ENCODE results near the gene RIN3. TPM values are rescaled to one million over a fixed set of nuclear protein-coding genes. Genes with fewer than 3 reads are reported as not detected.

Gene RIN3
- total RNA-seq, 4 donors from 2014 or later: 4.7 to 7.9 (median 6.6) TPM

GRCh38 chr14:92491782-92492181 is 21.8 kb upstream of the RIN3 start:
- Histone ChIP-seq H3K36me3 (no peaks in the 10 kb centered on the region), H3K4me1 (no peaks in the 10 kb centered on the region), H3K4me3 (replicated peaks in 1 of 3) (no peak overlapping the region), H3K27ac (no peak overlapping the region), H3K9me3 (no peaks in the 10 kb centered on the region), H3K27me3 (no peaks in the 10 kb centered on the region)
- no peak for DNase-seq
- TF ChIP-seq, protein P1, sequence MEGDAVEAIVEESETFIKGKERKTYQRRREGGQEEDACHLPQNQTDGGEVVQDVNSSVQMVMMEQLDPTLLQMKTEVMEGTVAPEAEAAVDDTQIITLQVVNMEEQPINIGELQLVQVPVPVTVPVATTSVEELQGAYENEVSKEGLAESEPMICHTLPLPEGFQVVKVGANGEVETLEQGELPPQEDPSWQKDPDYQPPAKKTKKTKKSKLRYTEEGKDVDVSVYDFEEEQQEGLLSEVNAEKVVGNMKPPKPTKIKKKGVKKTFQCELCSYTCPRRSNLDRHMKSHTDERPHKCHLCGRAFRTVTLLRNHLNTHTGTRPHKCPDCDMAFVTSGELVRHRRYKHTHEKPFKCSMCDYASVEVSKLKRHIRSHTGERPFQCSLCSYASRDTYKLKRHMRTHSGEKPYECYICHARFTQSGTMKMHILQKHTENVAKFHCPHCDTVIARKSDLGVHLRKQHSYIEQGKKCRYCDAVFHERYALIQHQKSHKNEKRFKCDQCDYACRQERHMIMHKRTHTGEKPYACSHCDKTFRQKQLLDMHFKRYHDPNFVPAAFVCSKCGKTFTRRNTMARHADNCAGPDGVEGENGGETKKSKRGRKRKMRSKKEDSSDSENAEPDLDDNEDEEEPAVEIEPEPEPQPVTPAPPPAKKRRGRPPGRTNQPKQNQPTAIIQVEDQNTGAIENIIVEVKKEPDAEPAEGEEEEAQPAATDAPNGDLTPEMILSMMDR (IDR thresholded peaks at IDR 0.05): no peak
- TF ChIP-seq POLR2A (IDR thresholded peaks at IDR 0.05): no peak
- intact Hi-C loops (cut with DNase I): no loop called here
- 73 to 86% methylated on average over 8 of the region's 8 CpGs for WGBS, 2 donors

DNA sequence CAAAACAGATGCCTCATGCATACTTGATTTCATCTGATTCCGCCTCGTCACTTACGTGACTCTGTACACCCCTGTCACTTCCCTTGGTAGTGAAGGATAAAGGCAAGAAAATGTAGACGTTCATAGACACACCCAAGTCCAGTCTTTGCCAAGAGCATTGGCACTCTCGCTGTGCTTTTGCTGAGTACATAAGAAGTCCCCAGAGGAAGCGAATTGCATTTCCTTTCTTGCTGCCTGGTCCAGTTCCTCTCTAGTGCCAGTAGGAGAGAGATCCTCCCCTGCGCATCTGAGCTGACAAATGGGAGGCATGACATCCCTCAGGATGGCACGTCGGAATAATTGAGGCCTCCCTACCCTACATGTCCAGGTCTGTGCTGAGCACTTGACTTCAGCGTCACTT is 21.3 kb upstream of the RIN3 start:
- intact Hi-C loops (cut with DNase I): no loop called here
- Histone ChIP-seq H3K36me3 (no peaks in the 10 kb centered on the region), H3K27ac (no peak overlapping the region), H3K4me1 (no peaks in the 10 kb centered on the region), H3K27me3 (no peaks in the 10 kb centered on the region), H3K9me3 (no peaks in the 10 kb centered on the region), H3K4me3 (replicated peaks in 1 of 3) (no peak overlapping the region)
- 69 to 70% methylated on average over 10 of the region's 10 CpGs for WGBS, 2 donors
- DNase-seq: no peak
- TF ChIP-seq POLR2A (IDR thresholded peaks at IDR 0.05): no peak
- TF ChIP-seq, protein P1 (IDR thresholded peaks at IDR 0.05): no peak

DNA sequence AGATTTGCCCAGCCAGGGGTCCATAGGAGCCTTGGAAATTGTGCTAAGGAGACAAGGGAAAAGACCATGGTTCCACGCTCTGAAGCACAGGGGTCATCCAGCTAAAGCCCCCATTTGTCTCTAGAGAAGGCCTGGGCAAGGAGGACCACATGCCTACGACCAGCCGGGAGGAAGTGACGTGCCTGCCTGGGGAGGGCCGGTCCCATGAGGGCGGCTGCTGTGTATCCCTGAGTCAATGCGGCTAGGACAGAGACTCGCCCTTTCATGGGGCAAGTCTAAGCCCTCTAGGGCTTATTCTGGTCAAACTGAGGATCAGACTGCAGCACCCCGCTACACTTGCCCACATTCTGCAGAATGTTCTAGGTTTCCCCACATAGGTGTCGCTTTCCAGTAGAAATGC is 20.6 kb upstream of the RIN3 start:
- H3K27me3 ChIP-seq: no peaks in the 10 kb centered on the region
- TF ChIP-seq POLR2A (IDR thresholded peaks at IDR 0.05): no peak
- TF ChIP-seq, protein P1 (IDR thresholded peaks at IDR 0.05): no peak
- WGBS, 2 donors: 89 to 94% methylated on average over 10 of the region's 10 CpGs
- H3K36me3 ChIP-seq: no peaks in the 10 kb centered on the region
- intact Hi-C loops (cut with DNase I): no loop called here
- no peak overlapping the region for H3K27ac ChIP-seq
- H3K9me3 ChIP-seq: no peaks in the 10 kb centered on the region
- no peak for DNase-seq
- no peak overlapping the region for H3K4me3 ChIP-seq (replicated peaks in 1 of 3)
- no peaks in the 10 kb centered on the region for H3K4me1 ChIP-seq

DNA sequence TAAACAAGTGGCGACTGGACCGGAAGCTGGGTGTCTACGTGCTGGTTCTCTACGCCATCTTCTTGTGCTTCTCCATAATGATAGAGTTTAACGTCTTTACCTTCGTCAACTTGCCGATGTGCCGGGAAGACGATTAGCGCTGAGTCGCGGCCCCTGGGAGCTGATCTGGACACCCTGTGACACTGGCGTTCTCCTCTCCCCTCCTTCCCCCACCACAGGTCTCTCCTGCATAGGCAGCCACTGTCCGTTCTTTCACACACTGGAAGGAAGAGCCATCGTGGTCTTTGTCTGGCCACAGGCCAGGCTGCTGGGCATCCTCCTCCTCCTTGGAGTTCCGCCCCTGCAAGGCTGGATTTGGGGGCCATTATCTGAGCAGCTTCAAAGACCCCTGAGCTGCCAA is 20.1 kb upstream of the RIN3 start:
- no peak for DNase-seq
- WGBS, 2 donors: 88 to 90% methylated on average over 16 of the region's 16 CpGs
- TF ChIP-seq POLR2A (IDR thresholded peaks at IDR 0.05): no peak
- TF ChIP-seq, protein P1 (IDR thresholded peaks at IDR 0.05): no peak
- Histone ChIP-seq H3K36me3 (no peaks in the 10 kb centered on the region), H3K4me3 (replicated peaks in 1 of 3) (no peak overlapping the region), H3K9me3 (no peaks in the 10 kb centered on the region), H3K27me3 (no peaks in the 10 kb centered on the region), H3K4me1 (no peaks in the 10 kb centered on the region), H3K27ac (no peak overlapping the region)
- intact Hi-C loops (cut with DNase I): no loop called here

GRCh38 chr14:92494512-92494911 is 19.1 kb upstream of the RIN3 start:
- H3K36me3 ChIP-seq: no peaks in the 10 kb centered on the region
- WGBS, 2 donors: 75 to 76% methylated on average over 4 of the region's 4 CpGs
- no peak for DNase-seq
- intact Hi-C loops (cut with DNase I): no loop called here
- H3K4me1 ChIP-seq: no peaks in the 10 kb centered on the region
- no peaks in the 10 kb centered on the region for H3K9me3 ChIP-seq
- no peak overlapping the region for H3K27ac ChIP-seq
- TF ChIP-seq, protein P1 (IDR thresholded peaks at IDR 0.05): no peak
- no peaks in the 10 kb centered on the region for H3K27me3 ChIP-seq
- H3K4me3 ChIP-seq (replicated peaks in 1 of 3): no peak overlapping the region
